ENCODE results near the gene ATF3. TPM values are rescaled to one million over a fixed set of nuclear protein-coding genes. Genes with fewer than 3 reads are reported as not detected.

The ATF3 gene
- total and polyA plus RNA-seq, 8 donors: 8.3 to 28.8 (median 20.4) TPM

DNA sequence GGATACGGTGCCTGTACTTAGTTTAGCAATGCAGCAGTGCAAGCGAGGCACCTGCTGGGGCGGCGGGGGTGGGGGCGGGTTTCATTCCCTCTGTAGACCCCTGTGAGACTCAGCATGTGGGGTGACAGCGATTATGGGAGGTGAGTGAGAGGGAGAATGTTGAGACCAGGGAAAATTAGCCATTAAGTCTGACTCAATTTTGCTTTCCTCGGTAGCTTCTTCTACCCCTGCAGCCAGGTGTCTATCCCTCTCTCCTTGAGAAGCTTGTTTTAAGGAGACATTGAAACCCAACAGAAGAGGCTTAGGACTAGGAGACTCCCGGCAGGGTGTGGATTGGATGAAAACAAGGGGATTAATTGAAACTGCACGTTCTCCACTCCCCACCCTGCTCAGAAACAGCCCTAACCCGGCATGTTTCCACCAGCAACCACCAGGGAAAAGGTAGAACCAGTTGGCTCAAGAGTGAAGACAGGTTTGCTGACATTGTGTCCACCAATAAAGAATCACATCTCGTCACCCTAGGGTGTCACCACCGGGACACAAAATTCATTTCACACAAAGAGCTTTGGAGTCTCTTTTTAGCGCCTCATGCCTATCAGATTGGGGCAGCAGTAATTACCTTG is 20.6 kb upstream of the ATF3 start:
- intact Hi-C loops (cut with DNase I): no loop called here
- ATAC-seq (no peak), DNase-seq (no peak), FAIRE-seq (no peak)
- Histone ChIP-seq H3K4me1 (no peaks in the 10 kb centered on the region), H3K36me3 (no peaks in the 10 kb centered on the region), H3K27me3 (peaks cover 0 to 5% (median 0%) of the 10 kb centered on the region in 4 donors), H3K9me3 (no peaks in the 10 kb centered on the region), H3K4me3 (no peak overlapping the region), H3K27ac (no peak overlapping the region)
- TF ChIP-seq, protein P1, sequence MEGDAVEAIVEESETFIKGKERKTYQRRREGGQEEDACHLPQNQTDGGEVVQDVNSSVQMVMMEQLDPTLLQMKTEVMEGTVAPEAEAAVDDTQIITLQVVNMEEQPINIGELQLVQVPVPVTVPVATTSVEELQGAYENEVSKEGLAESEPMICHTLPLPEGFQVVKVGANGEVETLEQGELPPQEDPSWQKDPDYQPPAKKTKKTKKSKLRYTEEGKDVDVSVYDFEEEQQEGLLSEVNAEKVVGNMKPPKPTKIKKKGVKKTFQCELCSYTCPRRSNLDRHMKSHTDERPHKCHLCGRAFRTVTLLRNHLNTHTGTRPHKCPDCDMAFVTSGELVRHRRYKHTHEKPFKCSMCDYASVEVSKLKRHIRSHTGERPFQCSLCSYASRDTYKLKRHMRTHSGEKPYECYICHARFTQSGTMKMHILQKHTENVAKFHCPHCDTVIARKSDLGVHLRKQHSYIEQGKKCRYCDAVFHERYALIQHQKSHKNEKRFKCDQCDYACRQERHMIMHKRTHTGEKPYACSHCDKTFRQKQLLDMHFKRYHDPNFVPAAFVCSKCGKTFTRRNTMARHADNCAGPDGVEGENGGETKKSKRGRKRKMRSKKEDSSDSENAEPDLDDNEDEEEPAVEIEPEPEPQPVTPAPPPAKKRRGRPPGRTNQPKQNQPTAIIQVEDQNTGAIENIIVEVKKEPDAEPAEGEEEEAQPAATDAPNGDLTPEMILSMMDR (IDR thresholded peaks at IDR 0.05): no peak
- 34 to 37% methylated on average over 13 of the region's 13 CpGs for WGBS, 2 donors

DNA sequence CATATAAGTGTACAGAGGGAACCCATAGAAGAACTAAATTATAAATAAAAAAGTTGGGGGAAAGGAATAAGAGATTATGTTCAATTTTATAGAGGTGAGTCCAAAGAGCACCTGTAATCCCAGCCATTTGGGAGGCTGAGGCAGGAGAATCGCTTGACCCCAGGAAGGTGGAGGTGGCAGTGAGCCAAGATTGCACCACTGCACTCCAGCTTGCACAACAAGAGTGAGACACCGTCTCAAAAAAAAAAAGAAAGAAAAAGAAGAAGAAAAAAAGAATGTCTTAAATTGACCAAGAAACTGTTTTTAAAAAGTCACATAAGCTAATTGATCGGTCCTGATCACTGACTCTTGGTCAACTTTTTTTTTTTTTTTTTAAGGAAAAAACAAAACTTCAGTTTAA is 19.1 kb upstream of the ATF3 start:
- WGBS, 2 donors: 80 to 88% methylated on average over 3 of the region's 3 CpGs
- TF ChIP-seq, protein P1 (IDR thresholded peaks at IDR 0.05): no peak
- ATAC-seq (no peak), FAIRE-seq (no peak), DNase-seq (no peak)
- Histone ChIP-seq H3K9me3 (no peaks in the 10 kb centered on the region), H3K4me1 (no peaks in the 10 kb centered on the region), H3K27ac (no peak overlapping the region), H3K4me3 (no peak overlapping the region), H3K27me3 (peaks cover 0 to 5% (median 0%) of the 10 kb centered on the region in 4 donors), H3K36me3 (no peaks in the 10 kb centered on the region)
- intact Hi-C loops (cut with DNase I): no loop called here

- intact Hi-C loops (cut with DNase I): no loop called here
- H3K4me3 ChIP-seq: no peak overlapping the region
- DNase-seq (no peak), ATAC-seq (no peak), FAIRE-seq (no peak)
- no peaks in the 10 kb centered on the region for H3K9me3 ChIP-seq
- TF ChIP-seq, protein P1 (IDR thresholded peaks at IDR 0.05): no peak
- no peak overlapping the region for H3K27ac ChIP-seq
- peaks cover 0 to 5% (median 0%) of the 10 kb centered on the region in 4 donors for H3K27me3 ChIP-seq
- H3K4me1 ChIP-seq: no peaks in the 10 kb centered on the region
- no peaks in the 10 kb centered on the region for H3K36me3 ChIP-seq
- WGBS, 2 donors: 53 to 61% methylated on average over 3 of the region's 3 CpGs
Observed at GRCh38 chr1:212591922-212592321, 16.6 kb upstream of the ATF3 start.

- Histone ChIP-seq H3K4me1 (no peaks in the 10 kb centered on the region), H3K9me3 (no peaks in the 10 kb centered on the region), H3K4me3 (no peak overlapping the region), H3K27me3 (peaks cover 0 to 5% (median 0%) of the 10 kb centered on the region in 4 donors), H3K36me3 (no peaks in the 10 kb centered on the region), H3K27ac (no peak overlapping the region)
- TF ChIP-seq, protein P1 (IDR thresholded peaks at IDR 0.05): no peak
- FAIRE-seq (no peak), DNase-seq (no peak), ATAC-seq (no peak)
- intact Hi-C loops (cut with DNase I): no loop called here
- WGBS, 2 donors: 74 to 86% methylated on average over 3 of the region's 3 CpGs
Observed at GRCh38 chr1:212593821-212594251, 14.7 kb upstream of the ATF3 start.

DNA sequence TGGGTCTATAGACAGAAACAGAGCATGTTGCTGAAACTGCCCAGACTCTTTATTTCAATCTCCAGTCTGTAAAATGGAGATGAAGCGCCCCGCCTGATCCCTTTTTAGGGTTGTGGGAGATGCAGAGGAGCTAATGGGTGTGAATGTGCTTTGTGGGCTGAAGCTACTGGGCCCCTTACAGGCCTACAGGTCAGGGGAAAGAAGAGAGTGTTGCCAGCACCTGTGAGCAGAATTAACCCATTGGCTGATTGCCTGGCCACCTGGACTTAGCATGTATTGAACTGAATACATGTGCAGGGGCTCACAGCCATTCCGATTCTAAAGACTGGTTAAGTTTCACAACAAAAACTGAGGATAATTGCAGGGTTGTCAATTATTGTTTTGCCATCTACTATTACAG is 13.9 kb upstream of the ATF3 start:
- Histone ChIP-seq H3K27me3 (peaks cover 0 to 5% (median 0%) of the 10 kb centered on the region in 4 donors), H3K4me3 (no peak overlapping the region), H3K9me3 (no peaks in the 10 kb centered on the region), H3K36me3 (no peaks in the 10 kb centered on the region), H3K4me1 (no peaks in the 10 kb centered on the region), H3K27ac (no peak overlapping the region)
- no peak for DNase-seq
- TF ChIP-seq, protein P1 (IDR thresholded peaks at IDR 0.05): no peak
- intact Hi-C loops (cut with DNase I): no loop called here
- no peak for ATAC-seq
- no peak for FAIRE-seq
- 93 to 99% methylated on average over 3 of the region's 3 CpGs for WGBS, 2 donors

All from pancreas (tissue), 10 donors.